Loucy (cell line): ENCODE data around the gene MAP7D1.
"Not testable (repeated sequence)": the region's sequence is repeated elsewhere in the genome, so short reads cannot be mapped to it uniquely, and the experiment has no call there.

Experiments
- H2AFZ ChIP-seq: fragments of 200-600 bp; sonication (generic); 2 replicates; pipeline ENCODE4 v1.6.0; 2016; ENCODE audit warnings: antibody characterized with exemption, mild to moderate bottlenecking, low read length, moderate library complexity
- H3F3A ChIP-seq: fragments of 200-600 bp; 2 replicates; pipeline ENCODE4 v1.6.0; 2016; ENCODE audit warnings: antibody characterized with exemption, low read depth, mild to moderate bottlenecking
- H3K27me3 ChIP-seq: fragments of 200-600 bp; sonication (generic); 2 replicates; pipeline ENCODE4 v1.6.1; 2014; ENCODE audit warnings: low read length, mild to moderate bottlenecking; ENCODE audit not compliant: insufficient read depth, poor library complexity, severe bottlenecking
- H3K36me3 ChIP-seq: fragments of 200-600 bp; sonication (generic); 2 replicates; pipeline ENCODE4 v1.6.1; 2016; ENCODE audit warnings: low read length; ENCODE audit not compliant: insufficient read depth
- H3K4me1 ChIP-seq: fragments of 200-600 bp; sonication (generic); 2 replicates; pipeline ENCODE4 v1.5.1; 2014; ENCODE audit warnings: low read length, mild to moderate bottlenecking; ENCODE audit not compliant: insufficient read depth, poor library complexity, severe bottlenecking
- H3K4me2 ChIP-seq: fragments of 200-600 bp; sonication (generic); 2 replicates; pipeline ENCODE4 v1.6.0; 2014; ENCODE audit warnings: antibody characterized with exemption, low read length, low read depth, mild to moderate bottlenecking; ENCODE audit not compliant: poor library complexity, severe bottlenecking
- H3K4me3 ChIP-seq: fragments of 200-600 bp; sonication (generic); 2 replicates; pipeline ENCODE4 v1.5.1; 2014; ENCODE audit warnings: low read length, mild to moderate bottlenecking, mixed read lengths; ENCODE audit not compliant: poor library complexity, severe bottlenecking
- H3K79me2 ChIP-seq: fragments of 200-600 bp; sonication (generic); 2 replicates; pipeline ENCODE4 v1.6.1; 2014; ENCODE audit warnings: low read length; ENCODE audit not compliant: insufficient read depth
- H3K9ac ChIP-seq: fragments of 200-600 bp; sonication (generic); 2 replicates; pipeline ENCODE4 v1.6.0; 2014; ENCODE audit warnings: mild to moderate bottlenecking, low read depth, low read length, moderate library complexity; ENCODE audit not compliant: poor library complexity, severe bottlenecking
- H3K9me2 ChIP-seq: fragments of 200-600 bp; sonication (generic); replicated peaks from 2 replicates; pipeline ENCODE4 v1.6.1; 2016; ENCODE audit warnings: low read depth, low read length, mixed read lengths
- H3K9me3 ChIP-seq: fragments of 200-600 bp; sonication (generic); 2 replicates; pipeline ENCODE4 v1.6.1; 2014; ENCODE audit warnings: mild to moderate bottlenecking, antibody characterized with exemption, low read length, low read depth; ENCODE audit not compliant: insufficient read depth
- H4K20me1 ChIP-seq: fragments of 200-600 bp; sonication (generic); 2 replicates; pipeline ENCODE4 v1.6.0; 2014; ENCODE audit warnings: antibody characterized with exemption, low read length, mild to moderate bottlenecking; ENCODE audit not compliant: insufficient read depth, poor library complexity, severe bottlenecking
- CTCF ChIP-seq: fragments of 200-600 bp; sonication (generic); conservative IDR thresholded peaks from 2 replicates; pipeline ENCODE4 v1.5.1; 2014; ENCODE audit warnings: mild to moderate bottlenecking, antibody characterized with exemption, low read length
- EZH2phosphoT487 ChIP-seq: fragments of 200-600 bp; IDR thresholded peaks from 2 replicates; pipeline ENCODE4 v1.6.1; 2018; ENCODE audit warnings: antibody characterized with exemption, mild to moderate bottlenecking, moderate library complexity, borderline replicate concordance

The MAP7D1 gene

GRCh38 chr1:36212782-36213181 is 56.8 kb downstream of the MAP7D1 start:
- Histone ChIP-seq H3K4me3 (no peak overlapping the region), H4K20me1 (no peaks in the 10 kb centered on the region), H2AFZ (peak overlapping the region; percentile 63), H3K9ac (no peak overlapping the region), H3F3A (no peaks in the 10 kb centered on the region), H3K27me3 (no peaks in the 10 kb centered on the region), H3K79me2 (no peaks in the 10 kb centered on the region), H3K4me2 (no peak overlapping the region), H3K9me3 (no peaks in the 10 kb centered on the region), H3K4me1 (no peaks in the 10 kb centered on the region), H3K9me2 (no peaks in the 10 kb centered on the region), H3K36me3 (no peaks in the 10 kb centered on the region)
- TF ChIP-seq CTCF: no peak
- no peak for TF ChIP-seq EZH2phosphoT487

- no peak overlapping the region for H2AFZ ChIP-seq
Observed at GRCh38 chr1:36217670-36218069, 61.7 kb downstream of the MAP7D1 start.

GRCh38 chr1:36221901-36222300 is 65.9 kb downstream of the MAP7D1 start:
- H3K4me3 ChIP-seq, H3F3A ChIP-seq, H3K9me2 ChIP-seq, H3K27me3 ChIP-seq, H3K4me2 ChIP-seq, H3K9me3 ChIP-seq, H2AFZ ChIP-seq, H3K9ac ChIP-seq, H3K36me3 ChIP-seq: not testable (repeated sequence)
- Histone ChIP-seq H4K20me1 (peaks cover 24% of the 10 kb centered on the region), H3K4me1 (peaks cover 25% of the 10 kb centered on the region), H3K79me2 (peaks cover 23% of the 10 kb centered on the region)

More at GRCh38 chr1:36217670-36218069, 61.7 kb downstream of the MAP7D1 start:
- Histone ChIP-seq H3K36me3 (no peaks in the 10 kb centered on the region), H3K9ac (no peak overlapping the region), H3K4me3 (no peak overlapping the region), H3K79me2 (no peaks in the 10 kb centered on the region), H4K20me1 (no peaks in the 10 kb centered on the region), H3K4me2 (no peak overlapping the region), H3K9me2 (no peaks in the 10 kb centered on the region), H3F3A (no peaks in the 10 kb centered on the region), H3K27me3 (no peaks in the 10 kb centered on the region), H3K9me3 (no peaks in the 10 kb centered on the region), H3K4me1 (peaks cover 2% of the 10 kb centered on the region)
- TF ChIP-seq CTCF (no peak), EZH2phosphoT487 (no peak)
